Measurements from ENCODE around the gene UBE2L5.

DNA sequence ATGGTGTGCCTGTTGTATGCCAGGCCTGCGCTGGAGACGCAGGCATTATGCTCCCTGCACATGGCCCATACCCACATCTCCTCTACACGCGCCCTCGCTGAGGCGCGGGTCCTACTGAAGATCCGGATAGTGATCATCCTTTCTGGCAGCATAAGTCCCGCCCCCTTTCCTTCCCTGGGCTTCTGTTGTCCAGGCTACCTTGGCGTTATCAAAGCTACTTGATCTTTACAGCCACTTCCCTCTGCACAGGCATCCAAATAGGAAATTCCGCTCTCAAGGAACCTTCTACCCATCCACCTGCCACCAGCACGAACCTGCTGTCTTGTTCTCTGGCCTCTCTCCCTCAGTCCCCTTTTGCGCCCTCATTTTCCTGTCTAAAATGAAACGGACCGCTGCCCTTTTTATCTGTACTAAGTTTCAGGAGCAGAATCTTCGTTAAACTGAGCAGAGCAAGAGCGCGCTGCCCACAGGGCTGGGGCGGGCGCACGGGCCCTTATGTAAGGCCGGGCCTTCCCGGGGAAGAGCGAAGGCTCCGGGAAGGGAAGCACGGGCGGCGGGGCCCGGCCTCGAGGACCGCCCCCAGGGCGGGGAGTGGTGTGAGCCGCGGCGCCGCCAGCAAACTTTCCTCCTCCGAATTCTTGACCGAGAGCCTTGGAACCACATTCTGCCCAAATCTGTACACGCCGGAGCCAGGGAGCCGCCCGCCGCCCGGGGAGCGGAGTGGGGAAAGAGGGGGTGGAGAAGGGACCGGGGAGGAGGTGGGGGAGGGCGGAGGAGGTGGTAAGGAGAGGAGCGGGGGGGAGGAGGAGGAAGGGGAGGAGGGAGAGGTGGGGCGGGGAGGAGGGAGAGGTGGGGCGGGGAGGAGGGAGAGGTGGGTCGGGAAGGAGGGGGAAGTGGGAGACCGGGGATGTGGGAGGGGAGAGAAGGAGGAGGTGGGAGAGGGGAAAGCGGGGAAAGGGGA, 920 bp upstream of the UBE2L5 start:
- TF ChIP-seq EZH2phosphoT487 (IDR thresholded peaks at IDR 0.05; ENCODE audit: borderline replicate concordance), result no peak
- TF ChIP-seq, protein P1, sequence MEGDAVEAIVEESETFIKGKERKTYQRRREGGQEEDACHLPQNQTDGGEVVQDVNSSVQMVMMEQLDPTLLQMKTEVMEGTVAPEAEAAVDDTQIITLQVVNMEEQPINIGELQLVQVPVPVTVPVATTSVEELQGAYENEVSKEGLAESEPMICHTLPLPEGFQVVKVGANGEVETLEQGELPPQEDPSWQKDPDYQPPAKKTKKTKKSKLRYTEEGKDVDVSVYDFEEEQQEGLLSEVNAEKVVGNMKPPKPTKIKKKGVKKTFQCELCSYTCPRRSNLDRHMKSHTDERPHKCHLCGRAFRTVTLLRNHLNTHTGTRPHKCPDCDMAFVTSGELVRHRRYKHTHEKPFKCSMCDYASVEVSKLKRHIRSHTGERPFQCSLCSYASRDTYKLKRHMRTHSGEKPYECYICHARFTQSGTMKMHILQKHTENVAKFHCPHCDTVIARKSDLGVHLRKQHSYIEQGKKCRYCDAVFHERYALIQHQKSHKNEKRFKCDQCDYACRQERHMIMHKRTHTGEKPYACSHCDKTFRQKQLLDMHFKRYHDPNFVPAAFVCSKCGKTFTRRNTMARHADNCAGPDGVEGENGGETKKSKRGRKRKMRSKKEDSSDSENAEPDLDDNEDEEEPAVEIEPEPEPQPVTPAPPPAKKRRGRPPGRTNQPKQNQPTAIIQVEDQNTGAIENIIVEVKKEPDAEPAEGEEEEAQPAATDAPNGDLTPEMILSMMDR (conservative IDR thresholded peaks at IDR 0.05; ENCODE audit: low read length), result no peak

Measured in Loucy (cell line).